HEK293 (cell line): Measurements from ENCODE around the gene CAD.

ENCODE experiments used
- CTCF ChIA-PET: fragments of 350-600 bp; formaldehyde crosslinking; extraction: SDS; loops from one replicate; lab custom pipeline; 2021; ENCODE audit warnings: antibody characterized with exemption; lab: Yijun Ruan, JAX
- POLR2A ChIA-PET: fragments of 300-600 bp; formaldehyde crosslinking; extraction: SDS; loops from one replicate; lab custom pipeline; 2020; ENCODE audit warnings: antibody characterized with exemption, inconsistent platforms; lab: Yijun Ruan, JAX
- H3K27ac ChIP-seq: fragments of 200-500 bp; sonication (Bioruptor generic); 2 replicates; pipeline ENCODE4 v1.5.1; 2014; ENCODE audit warnings: low read depth, low read length, control low read depth, inconsistent platforms; ENCODE audit errors: extremely low read depth
- H3K36me3 ChIP-seq, 2 experiments: fragments of 200-500 bp in 1 of 2; sonication (Bioruptor generic) in 1 of 2; 1 replicate in 1 of 2; 2 replicates in 1 of 2; pipeline ENCODE4 v1.5.1; 2014 to 2017; ENCODE audit warnings: inconsistent platforms in 2 of 2, low read length in 2 of 2; ENCODE audit not compliant: control insufficient read depth in 2 of 2, insufficient read depth in 1 of 2
- H3K4me1 ChIP-seq: fragments of 200-500 bp; sonication (Bioruptor generic); 2 replicates; pipeline ENCODE4 v1.5.1; 2014; ENCODE audit warnings: mild to moderate bottlenecking, low read length, inconsistent platforms; ENCODE audit not compliant: control insufficient read depth, insufficient read depth
- H3K4me3 ChIP-seq: 2 replicates; pipeline ENCODE4 v1.5.1; 2011; ENCODE audit warnings: low read depth, mild to moderate bottlenecking, control low read depth, low read length, moderate library complexity
- H3K9me3 ChIP-seq: fragments of 200-500 bp; sonication (Bioruptor generic); 2 replicates; pipeline ENCODE4 v1.5.1; 2014; ENCODE audit warnings: low read depth, low read length, inconsistent platforms; ENCODE audit not compliant: control insufficient read depth, insufficient read depth
- EGR2 ChIP-seq: fragments of 450-650 bp; formaldehyde crosslinking; IDR thresholded peaks from 2 replicates; pipeline ENCODE4 v1.5.1; 2016; ENCODE audit warnings: low read depth, missing biosample characterization, missing genetic modification characterization
- GLI4 ChIP-seq: fragments of 450-650 bp; formaldehyde crosslinking; IDR thresholded peaks from 2 replicates; pipeline ENCODE4 v1.5.1; 2016; ENCODE audit warnings: missing biosample characterization, missing genetic modification characterization
- GLIS1 ChIP-seq: fragments of 450-650 bp; formaldehyde crosslinking; IDR thresholded peaks from 2 replicates; pipeline ENCODE4 v1.5.1; 2016; ENCODE audit warnings: missing biosample characterization, missing genetic modification characterization
- MZF1 ChIP-seq: fragments of 450-650 bp; formaldehyde crosslinking; IDR thresholded peaks from 2 replicates; pipeline ENCODE4 v1.5.1; 2017; ENCODE audit warnings: missing biosample characterization, missing genetic modification characterization, borderline replicate concordance
- OSR2 ChIP-seq: fragments of 450-650 bp; formaldehyde crosslinking; IDR thresholded peaks from 2 replicates; pipeline ENCODE4 v1.5.1; 2016; ENCODE audit warnings: missing biosample characterization, missing genetic modification characterization
- PRDM1 ChIP-seq: fragments of 450-650 bp; formaldehyde crosslinking; IDR thresholded peaks from 2 replicates; pipeline ENCODE4; 2016; ENCODE audit warnings: missing biosample characterization, missing genetic modification characterization
- ZBTB1 ChIP-seq: fragments of 450-650 bp; formaldehyde crosslinking; IDR thresholded peaks from 2 replicates; pipeline ENCODE4 v1.5.1; 2016; ENCODE audit warnings: missing biosample characterization, missing genetic modification characterization
- ZBTB17 ChIP-seq: fragments of 450-650 bp; formaldehyde crosslinking; IDR thresholded peaks from 2 replicates; pipeline ENCODE4 v1.5.1; 2016; ENCODE audit warnings: missing biosample characterization, missing genetic modification characterization
- ZEB2 ChIP-seq: fragments of 450-650 bp; formaldehyde crosslinking; IDR thresholded peaks from 2 replicates; pipeline ENCODE4 v1.5.1; 2016; ENCODE audit warnings: missing biosample characterization, missing genetic modification characterization
- ZFHX2 ChIP-seq: fragments of 450-650 bp; formaldehyde crosslinking; conservative IDR thresholded peaks from 2 replicates; pipeline ENCODE4 v1.5.1; 2016; ENCODE audit warnings: missing biosample characterization, missing genetic modification characterization
- ZFP69B ChIP-seq: fragments of 450-650 bp; formaldehyde crosslinking; IDR thresholded peaks from 2 replicates; pipeline ENCODE4 v1.5.1; 2016; ENCODE audit warnings: missing biosample characterization, missing genetic modification characterization
- ZNF202 ChIP-seq: fragments of 450-650 bp; formaldehyde crosslinking; IDR thresholded peaks from 2 replicates; pipeline ENCODE4 v1.5.1; 2016; ENCODE audit warnings: missing biosample characterization, missing genetic modification characterization, borderline replicate concordance
- ZNF366 ChIP-seq: fragments of 450-650 bp; formaldehyde crosslinking; conservative IDR thresholded peaks from 2 replicates; pipeline ENCODE4 v1.5.1; 2016; ENCODE audit warnings: missing biosample characterization, missing genetic modification characterization
- ZNF510 ChIP-seq: fragments of 450-650 bp; formaldehyde crosslinking; IDR thresholded peaks from 2 replicates; pipeline ENCODE4 v1.5.1; 2018; ENCODE audit warnings: mild to moderate bottlenecking, missing genetic modification characterization, missing biosample characterization; ENCODE audit not compliant: insufficient replicate concordance
- ZNF549 ChIP-seq: fragments of 450-650 bp; IDR thresholded peaks from 2 replicates; pipeline ENCODE4 v1.5.1; 2018; ENCODE audit warnings: missing biosample characterization, missing genetic modification characterization, mild to moderate bottlenecking, inconsistent platforms, moderate library complexity
- ZNF600 ChIP-seq: fragments of 450-650 bp; formaldehyde crosslinking; IDR thresholded peaks from 2 replicates; pipeline ENCODE4 v1.5.1; 2016; ENCODE audit warnings: missing biosample characterization, missing genetic modification characterization
- ZNF623 ChIP-seq: fragments of 450-650 bp; formaldehyde crosslinking; IDR thresholded peaks from 2 replicates; pipeline ENCODE4 v1.5.1; 2016; ENCODE audit warnings: missing biosample characterization, missing genetic modification characterization
- ZNF654 ChIP-seq: fragments of 450-650 bp; formaldehyde crosslinking; IDR thresholded peaks from 2 replicates; pipeline ENCODE4 v1.5.1; 2016; ENCODE audit warnings: low read depth, missing biosample characterization, missing genetic modification characterization
- ZNF747 ChIP-seq: fragments of 450-650 bp; formaldehyde crosslinking; IDR thresholded peaks from 2 replicates; pipeline ENCODE4 v1.5.1; 2016; ENCODE audit warnings: missing biosample characterization, missing genetic modification characterization
- ZNF843 ChIP-seq: fragments of 450-650 bp; formaldehyde crosslinking; IDR thresholded peaks from 2 replicates; pipeline ENCODE4 v1.5.1; 2016; ENCODE audit warnings: missing biosample characterization, missing genetic modification characterization
- TF ChIP-seq, protein P1 (sequence below): fragments of 450-650 bp; formaldehyde crosslinking; IDR thresholded peaks from 2 replicates; pipeline ENCODE4 v1.5.1; 2016; ENCODE audit warnings: missing biosample characterization, missing genetic modification characterization
- TF ChIP-seq, protein P2 (sequence below): fragments of 450-650 bp; formaldehyde crosslinking; IDR thresholded peaks from 2 replicates; pipeline ENCODE4 v1.5.1; 2017; ENCODE audit warnings: missing biosample characterization, missing genetic modification characterization
- TF ChIP-seq, protein P3 (sequence below): fragments of 450-650 bp; formaldehyde crosslinking; IDR thresholded peaks from 2 replicates; pipeline ENCODE4; 2016; ENCODE audit warnings: missing biosample characterization, missing genetic modification characterization
- TF ChIP-seq, protein P4 (sequence below): fragments of 450-650 bp; IDR thresholded peaks from 2 replicates; pipeline ENCODE4 v1.5.1; 2018; ENCODE audit warnings: missing biosample characterization, missing genetic modification characterization
- TF ChIP-seq, protein P5 (sequence below): fragments of 450-650 bp; formaldehyde crosslinking; IDR thresholded peaks from 2 replicates; pipeline ENCODE4 v1.5.1; 2016; ENCODE audit warnings: missing biosample characterization, missing genetic modification characterization
- TF ChIP-seq, protein P6 (sequence below): fragments of 450-650 bp; formaldehyde crosslinking; IDR thresholded peaks from 2 replicates; pipeline ENCODE4 v1.5.1; 2016; ENCODE audit warnings: missing biosample characterization, missing genetic modification characterization

The CAD gene

DNA sequence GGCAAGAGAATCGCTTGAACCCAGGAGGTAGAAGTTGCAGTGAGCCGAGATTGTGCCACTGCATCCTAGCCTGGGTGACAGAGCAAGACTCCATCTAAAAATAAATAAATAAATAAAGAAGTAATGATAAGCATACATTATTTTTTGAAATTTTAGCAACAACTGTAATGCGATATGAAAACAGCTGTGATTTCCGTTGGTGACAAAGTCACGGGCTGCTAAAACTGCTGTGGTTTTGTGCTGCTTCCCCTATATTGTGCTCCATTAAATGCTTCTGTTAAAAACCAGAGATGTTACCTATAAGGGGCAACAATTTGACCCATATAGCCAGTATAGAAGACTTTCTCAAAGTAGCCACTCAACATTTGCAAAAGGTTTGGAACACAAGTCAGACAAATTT is 73.4 kb downstream of the CAD start:
- Histone ChIP-seq H3K4me1 (peaks cover 13% of the 10 kb centered on the region), H3K4me3 (no peak overlapping the region), H3K36me3 (no peaks in the 10 kb centered on the region), H3K27ac (no peak overlapping the region), H3K9me3 (no peaks in the 10 kb centered on the region)
- TF ChIP-seq GLIS1 (tag by site-specific recombination) (no peak), ZEB2 (tag by site-specific recombination) (no peak), ZNF747 (tag by site-specific recombination) (no peak), OSR2 (no peak), ZBTB1 (no peak), PRDM1 (tag by site-specific recombination) (no peak), ZNF202 (tag by site-specific recombination) (no peak), ZNF623 (tag by site-specific recombination) (no peak), MZF1 (tag by site-specific recombination) (no peak), GLI4 (tag by site-specific recombination) (no peak), ZNF549 (tag by site-specific recombination) (no peak)
- TF ChIP-seq, protein P1, sequence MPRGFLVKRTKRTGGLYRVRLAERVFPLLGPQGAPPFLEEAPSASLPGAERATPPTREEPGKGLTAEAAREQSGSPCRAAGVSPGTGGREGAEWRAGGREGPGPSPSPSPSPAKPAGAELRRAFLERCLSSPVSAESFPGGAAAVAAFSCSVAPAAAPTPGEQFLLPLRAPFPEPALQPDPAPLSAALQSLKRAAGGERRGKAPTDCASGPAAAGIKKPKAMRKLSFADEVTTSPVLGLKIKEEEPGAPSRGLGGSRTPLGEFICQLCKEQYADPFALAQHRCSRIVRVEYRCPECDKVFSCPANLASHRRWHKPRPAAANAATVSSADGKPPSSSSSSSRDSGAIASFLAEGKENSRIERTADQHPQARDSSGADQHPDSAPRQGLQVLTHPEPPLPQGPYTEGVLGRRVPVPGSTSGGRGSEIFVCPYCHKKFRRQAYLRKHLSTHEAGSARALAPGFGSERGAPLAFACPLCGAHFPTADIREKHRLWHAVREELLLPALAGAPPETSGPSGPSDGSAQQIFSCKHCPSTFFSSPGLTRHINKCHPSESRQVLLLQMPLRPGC (tag by site-specific recombination): no peak
- TF ChIP-seq, protein P2, sequence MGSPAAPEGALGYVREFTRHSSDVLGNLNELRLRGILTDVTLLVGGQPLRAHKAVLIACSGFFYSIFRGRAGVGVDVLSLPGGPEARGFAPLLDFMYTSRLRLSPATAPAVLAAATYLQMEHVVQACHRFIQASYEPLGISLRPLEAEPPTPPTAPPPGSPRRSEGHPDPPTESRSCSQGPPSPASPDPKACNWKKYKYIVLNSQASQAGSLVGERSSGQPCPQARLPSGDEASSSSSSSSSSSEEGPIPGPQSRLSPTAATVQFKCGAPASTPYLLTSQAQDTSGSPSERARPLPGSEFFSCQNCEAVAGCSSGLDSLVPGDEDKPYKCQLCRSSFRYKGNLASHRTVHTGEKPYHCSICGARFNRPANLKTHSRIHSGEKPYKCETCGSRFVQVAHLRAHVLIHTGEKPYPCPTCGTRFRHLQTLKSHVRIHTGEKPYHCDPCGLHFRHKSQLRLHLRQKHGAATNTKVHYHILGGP (tag by site-specific recombination): no peak
- TF ChIP-seq, protein P3, sequence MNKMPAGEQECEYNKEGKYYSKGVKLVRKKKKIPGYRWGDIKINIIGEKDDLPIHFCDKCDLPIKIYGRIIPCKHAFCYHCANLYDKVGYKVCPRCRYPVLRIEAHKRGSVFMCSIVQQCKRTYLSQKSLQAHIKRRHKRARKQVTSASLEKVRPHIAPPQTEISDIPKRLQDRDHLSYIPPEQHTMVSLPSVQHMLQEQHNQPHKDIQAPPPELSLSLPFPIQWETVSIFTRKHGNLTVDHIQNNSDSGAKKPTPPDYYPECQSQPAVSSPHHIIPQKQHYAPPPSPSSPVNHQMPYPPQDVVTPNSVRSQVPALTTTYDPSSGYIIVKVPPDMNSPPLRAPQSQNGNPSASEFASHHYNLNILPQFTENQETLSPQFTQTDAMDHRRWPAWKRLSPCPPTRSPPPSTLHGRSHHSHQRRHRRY (tag by site-specific recombination): no peak
- TF ChIP-seq, protein P4, sequence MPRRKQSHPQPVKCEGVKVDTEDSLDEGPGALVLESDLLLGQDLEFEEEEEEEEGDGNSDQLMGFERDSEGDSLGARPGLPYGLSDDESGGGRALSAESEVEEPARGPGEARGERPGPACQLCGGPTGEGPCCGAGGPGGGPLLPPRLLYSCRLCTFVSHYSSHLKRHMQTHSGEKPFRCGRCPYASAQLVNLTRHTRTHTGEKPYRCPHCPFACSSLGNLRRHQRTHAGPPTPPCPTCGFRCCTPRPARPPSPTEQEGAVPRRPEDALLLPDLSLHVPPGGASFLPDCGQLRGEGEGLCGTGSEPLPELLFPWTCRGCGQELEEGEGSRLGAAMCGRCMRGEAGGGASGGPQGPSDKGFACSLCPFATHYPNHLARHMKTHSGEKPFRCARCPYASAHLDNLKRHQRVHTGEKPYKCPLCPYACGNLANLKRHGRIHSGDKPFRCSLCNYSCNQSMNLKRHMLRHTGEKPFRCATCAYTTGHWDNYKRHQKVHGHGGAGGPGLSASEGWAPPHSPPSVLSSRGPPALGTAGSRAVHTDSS: no peak
- CTCF ChIA-PET: interaction anchor here (1.1 to 17.4 kb wide), 4 partner anchors 8 to 40 kb away, joined by 3 to 211 read pairs (median 36); partner anchors contain the start of gene TRIM54
- POLR2A ChIA-PET: no interaction called here

DNA sequence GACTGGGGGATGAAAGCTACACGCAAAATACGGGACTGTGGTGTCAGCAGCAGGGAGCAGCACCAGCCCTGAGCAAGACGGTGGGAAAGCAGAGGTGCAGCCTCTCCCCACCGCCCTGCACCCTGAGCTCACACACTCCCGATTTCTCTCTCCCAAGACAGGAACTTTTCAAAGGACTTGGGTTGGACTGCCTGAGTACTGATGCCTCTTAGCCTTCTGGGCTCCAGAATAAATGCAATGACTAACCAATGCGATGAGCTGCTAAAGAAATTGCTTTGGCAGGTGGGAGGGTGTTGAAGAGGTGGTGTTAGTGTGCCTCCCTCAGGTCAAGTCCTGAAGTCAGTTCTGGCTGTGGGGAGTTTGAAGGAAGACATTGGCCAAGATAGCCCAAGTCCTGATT is 74.7 kb downstream of the CAD start:
- no peak overlapping the region for H3K27ac ChIP-seq
- ChIA-PET CTCF (interaction anchor here (0.6 to 17.4 kb wide), 14 partner anchors 10 to 331 kb away, joined by 3 to 211 read pairs (median 4); partner anchors contain the start of genes KHK and TRIM54), POLR2A (no interaction called here)
- H3K9me3 ChIP-seq: no peaks in the 10 kb centered on the region
- no peak overlapping the region for H3K4me3 ChIP-seq
- peaks cover 13% of the 10 kb centered on the region for H3K4me1 ChIP-seq
- no peaks in the 10 kb centered on the region for H3K36me3 ChIP-seq
- no peak for TF ChIP-seq ZNF510
- peak; percentile 76 for TF ChIP-seq ZBTB17 (tag by site-specific recombination)
- peak; percentile 44; the same call in 1 of the 2 replicates for TF ChIP-seq ZNF600
- no peak for TF ChIP-seq ZNF843 (tag by site-specific recombination)
- no peak for TF ChIP-seq ZNF366 (tag by site-specific recombination)
- peak; percentile 44 for TF ChIP-seq ZNF654
- peak; percentile 54 for TF ChIP-seq ZFHX2
- peak; percentile 55; the same call in 1 of the 2 replicates for TF ChIP-seq EGR2
- TF ChIP-seq ZFP69B: no peak
- TF ChIP-seq, protein P5, sequence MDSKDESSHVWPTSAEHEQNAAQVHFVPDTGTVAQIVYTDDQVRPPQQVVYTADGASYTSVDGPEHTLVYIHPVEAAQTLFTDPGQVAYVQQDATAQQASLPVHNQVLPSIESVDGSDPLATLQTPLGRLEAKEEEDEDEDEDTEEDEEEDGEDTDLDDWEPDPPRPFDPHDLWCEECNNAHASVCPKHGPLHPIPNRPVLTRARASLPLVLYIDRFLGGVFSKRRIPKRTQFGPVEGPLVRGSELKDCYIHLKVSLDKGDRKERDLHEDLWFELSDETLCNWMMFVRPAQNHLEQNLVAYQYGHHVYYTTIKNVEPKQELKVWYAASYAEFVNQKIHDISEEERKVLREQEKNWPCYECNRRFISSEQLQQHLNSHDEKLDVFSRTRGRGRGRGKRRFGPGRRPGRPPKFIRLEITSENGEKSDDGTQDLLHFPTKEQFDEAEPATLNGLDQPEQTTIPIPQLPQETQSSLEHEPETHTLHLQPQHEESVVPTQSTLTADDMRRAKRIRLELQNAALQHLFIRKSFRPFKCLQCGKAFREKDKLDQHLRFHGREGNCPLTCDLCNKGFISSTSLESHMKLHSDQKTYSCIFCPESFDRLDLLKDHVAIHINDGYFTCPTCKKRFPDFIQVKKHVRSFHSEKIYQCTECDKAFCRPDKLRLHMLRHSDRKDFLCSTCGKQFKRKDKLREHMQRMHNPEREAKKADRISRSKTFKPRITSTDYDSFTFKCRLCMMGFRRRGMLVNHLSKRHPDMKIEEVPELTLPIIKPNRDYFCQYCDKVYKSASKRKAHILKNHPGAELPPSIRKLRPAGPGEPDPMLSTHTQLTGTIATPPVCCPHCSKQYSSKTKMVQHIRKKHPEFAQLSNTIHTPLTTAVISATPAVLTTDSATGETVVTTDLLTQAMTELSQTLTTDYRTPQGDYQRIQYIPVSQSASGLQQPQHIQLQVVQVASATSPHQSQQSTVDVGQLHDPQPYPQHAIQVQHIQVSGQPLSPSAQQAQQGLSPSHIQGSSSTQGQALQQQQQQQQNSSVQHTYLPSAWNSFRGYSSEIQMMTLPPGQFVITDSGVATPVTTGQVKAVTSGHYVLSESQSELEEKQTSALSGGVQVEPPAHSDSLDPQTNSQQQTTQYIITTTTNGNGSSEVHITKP (tag by site-specific recombination): no peak
- TF ChIP-seq, protein P6, sequence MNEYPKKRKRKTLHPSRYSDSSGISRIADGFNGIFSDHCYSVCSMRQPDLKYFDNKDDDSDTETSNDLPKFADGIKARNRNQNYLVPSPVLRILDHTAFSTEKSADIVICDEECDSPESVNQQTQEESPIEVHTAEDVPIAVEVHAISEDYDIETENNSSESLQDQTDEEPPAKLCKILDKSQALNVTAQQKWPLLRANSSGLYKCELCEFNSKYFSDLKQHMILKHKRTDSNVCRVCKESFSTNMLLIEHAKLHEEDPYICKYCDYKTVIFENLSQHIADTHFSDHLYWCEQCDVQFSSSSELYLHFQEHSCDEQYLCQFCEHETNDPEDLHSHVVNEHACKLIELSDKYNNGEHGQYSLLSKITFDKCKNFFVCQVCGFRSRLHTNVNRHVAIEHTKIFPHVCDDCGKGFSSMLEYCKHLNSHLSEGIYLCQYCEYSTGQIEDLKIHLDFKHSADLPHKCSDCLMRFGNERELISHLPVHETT (tag by site-specific recombination): no peak
